Hypothalamus (tissue), 51 donors: ENCODE measurements around the gene OR10J1.

ENCODE experiments used
- DNase-seq, 51 donors: peaks; one replicate each; lab custom pipeline; 2025; lab: John Stamatoyannopoulos, UW

The OR10J1 gene

DNA sequence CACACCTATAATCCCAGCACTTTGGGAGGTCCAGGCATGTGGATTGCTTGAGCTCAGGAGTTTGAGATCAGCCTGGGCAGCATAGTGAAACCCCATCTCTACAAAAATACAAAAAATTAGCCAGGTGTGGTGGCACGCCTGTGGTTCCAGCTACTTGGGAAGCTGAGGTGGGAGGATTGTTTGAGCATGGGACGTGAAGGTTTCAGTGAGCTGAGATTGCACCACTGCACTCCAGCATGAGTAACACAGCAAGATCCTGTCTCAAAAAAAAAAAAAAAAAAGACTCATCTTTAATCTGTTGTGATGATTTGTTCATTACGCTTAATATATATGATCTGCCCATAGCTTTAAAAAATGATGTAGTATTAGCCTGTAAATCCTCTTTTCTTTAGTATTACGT lies 44.0 kb downstream of the OR10J1 start:
- no peak for DNase-seq
